Ectodermal cell (in vitro differentiated cells): ENCODE data around the gene PLD1.
"Not testable (repeated sequence)": the region's sequence is repeated elsewhere in the genome, so short reads cannot be mapped to it uniquely, and the experiment has no call there.

ENCODE experiments used
- H3K27ac ChIP-seq: 2 replicates; pipeline ENCODE4 v1.7.0; 2013; ENCODE audit warnings: mild to moderate bottlenecking, low read depth, low read length; ENCODE audit not compliant: insufficient read depth, poor library complexity, severe bottlenecking
- H3K27me3 ChIP-seq: 2 replicates; pipeline ENCODE4 v1.7.0; 2013; ENCODE audit warnings: mild to moderate bottlenecking, low read length; ENCODE audit not compliant: insufficient read depth, control insufficient read depth, poor library complexity, severe bottlenecking
- H3K36me3 ChIP-seq: one replicate; pipeline ENCODE4 v1.7.0; 2013; ENCODE audit warnings: low read length; ENCODE audit not compliant: control insufficient read depth, insufficient read depth
- H3K4me1 ChIP-seq: one replicate; pipeline ENCODE4 v1.7.0; 2013; ENCODE audit warnings: low read length; ENCODE audit not compliant: control insufficient read depth, insufficient read depth
- H3K4me3 ChIP-seq: 2 replicates; pipeline ENCODE4 v1.7.0; 2013; ENCODE audit warnings: low read depth, low read length, control low read depth; ENCODE audit not compliant: insufficient read depth
- H3K9me3 ChIP-seq: 2 replicates; pipeline ENCODE4 v1.7.0; 2013; ENCODE audit warnings: mild to moderate bottlenecking, low read length, moderate library complexity; ENCODE audit not compliant: control insufficient read depth
- WGBS, 2 experiments: methylation state at CpG; one replicate each; pipeline ENCODE4 v1.1.7; 2013; ENCODE audit warnings: missing lambda C conversion rate in 2 of 2; 5-methylcytosine and 5-hydroxymethylcytosine counted together

PLD1 gene

GRCh38 chr3:171700157-171700556 lies 110.1 kb downstream of the PLD1 start:
- Histone ChIP-seq H3K27me3 (no peaks in the 10 kb centered on the region), H3K4me1 (no peaks in the 10 kb centered on the region), H3K36me3 (no peaks in the 10 kb centered on the region), H3K4me3 (no peak overlapping the region), H3K27ac (no peak overlapping the region), H3K9me3 (no peaks in the 10 kb centered on the region)
- 93 to 94% methylated on average over 2 of the region's 2 CpGs for WGBS, 2 experiments

DNA sequence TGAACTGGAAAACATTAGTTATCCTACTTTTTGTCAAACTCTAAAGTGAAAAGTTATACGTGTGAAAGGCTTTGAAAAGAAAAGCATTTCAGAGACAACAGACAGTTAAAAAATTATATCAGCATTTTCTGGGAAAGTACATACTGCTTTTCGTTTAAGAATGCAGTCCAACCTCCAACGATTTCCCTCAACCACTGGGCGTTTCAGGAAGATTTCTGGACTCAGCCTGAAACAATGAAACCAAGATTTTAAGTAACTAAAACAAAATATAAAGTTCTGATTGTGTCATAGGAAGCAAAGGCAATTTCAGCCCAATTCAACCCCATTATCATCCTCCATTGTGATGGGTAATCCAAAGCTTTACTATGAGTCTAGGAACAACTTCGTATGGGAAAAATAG lies 110.7 kb downstream of the PLD1 start:
- WGBS, 2 experiments, result 92 to 93% methylated on average over 4 to 5 of the region's 5 CpGs
- Histone ChIP-seq H3K27ac (no peak overlapping the region), H3K4me3 (no peak overlapping the region)

DNA sequence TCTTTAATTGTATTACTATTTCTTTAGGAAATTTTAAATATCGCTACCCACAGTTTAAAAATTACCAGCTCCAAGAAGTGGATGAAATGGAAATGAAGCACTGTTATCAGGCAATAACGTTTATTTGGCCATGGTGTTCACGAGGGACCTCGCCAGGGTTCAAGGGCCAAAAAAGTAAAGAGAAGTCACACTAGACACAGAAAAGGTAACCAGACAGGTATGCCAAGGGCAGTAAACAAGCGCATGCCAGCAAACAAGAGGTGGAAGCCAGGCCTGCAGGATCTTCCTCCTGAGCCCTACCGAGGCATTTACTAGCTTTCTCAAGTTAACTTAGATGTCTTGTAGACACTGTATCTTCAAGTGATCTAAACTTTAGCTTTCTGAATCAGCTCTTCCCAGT lies 113.5 kb downstream of the PLD1 start:
- Histone ChIP-seq H3K4me3 (no peak overlapping the region), H3K27me3 (no peaks in the 10 kb centered on the region), H3K4me1 (no peaks in the 10 kb centered on the region), H3K9me3 (no peaks in the 10 kb centered on the region), H3K27ac (no peak overlapping the region), H3K36me3 (no peaks in the 10 kb centered on the region)
- WGBS, 2 experiments, result 93 to 96% methylated on average over 5 to 6 of the region's 6 CpGs

More for the DNA sequence above, 110.7 kb downstream of the PLD1 start:
- no peaks in the 10 kb centered on the region for H3K36me3 ChIP-seq
- H3K9me3 ChIP-seq, result no peaks in the 10 kb centered on the region
- H3K27me3 ChIP-seq, result no peaks in the 10 kb centered on the region
- H3K4me1 ChIP-seq, result no peaks in the 10 kb centered on the region

DNA sequence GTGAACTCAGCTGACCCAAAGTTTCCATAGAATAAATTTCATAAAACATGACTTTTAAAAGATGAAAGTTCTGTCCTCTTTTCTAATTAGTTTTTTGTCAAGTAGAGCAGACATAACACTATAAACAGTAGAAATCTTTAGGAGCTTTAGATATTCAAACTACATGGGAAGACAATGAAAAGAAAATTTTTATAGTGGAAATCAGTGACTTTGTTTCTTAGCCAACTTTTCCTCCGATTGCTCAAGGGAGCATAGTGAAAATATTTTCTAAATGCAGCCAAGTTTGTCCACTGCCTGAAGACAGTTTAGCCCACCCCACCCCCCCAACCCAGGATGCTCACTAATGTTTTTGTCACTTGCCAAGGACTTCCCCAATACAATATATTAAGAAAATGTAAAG lies 114.9 kb downstream of the PLD1 start:
- Histone ChIP-seq H3K4me3 (no peak overlapping the region), H3K36me3 (no peaks in the 10 kb centered on the region), H3K27ac (no peak overlapping the region), H3K4me1 (no peaks in the 10 kb centered on the region), H3K9me3 (no peaks in the 10 kb centered on the region), H3K27me3 (no peaks in the 10 kb centered on the region)
- WGBS, 2 experiments, result 70 to 83% methylated on average over 1 of the region's 1 CpG

GRCh38 chr3:171694888-171695287 lies 115.4 kb downstream of the PLD1 start:
- Histone ChIP-seq H3K36me3 (no peaks in the 10 kb centered on the region), H3K27ac (no peak overlapping the region), H3K4me3 (no peak overlapping the region), H3K27me3 (no peaks in the 10 kb centered on the region), H3K4me1 (no peaks in the 10 kb centered on the region), H3K9me3 (no peaks in the 10 kb centered on the region)
- WGBS, 2 experiments, result 100% methylated on average over 1 of the region's 1 CpG

DNA sequence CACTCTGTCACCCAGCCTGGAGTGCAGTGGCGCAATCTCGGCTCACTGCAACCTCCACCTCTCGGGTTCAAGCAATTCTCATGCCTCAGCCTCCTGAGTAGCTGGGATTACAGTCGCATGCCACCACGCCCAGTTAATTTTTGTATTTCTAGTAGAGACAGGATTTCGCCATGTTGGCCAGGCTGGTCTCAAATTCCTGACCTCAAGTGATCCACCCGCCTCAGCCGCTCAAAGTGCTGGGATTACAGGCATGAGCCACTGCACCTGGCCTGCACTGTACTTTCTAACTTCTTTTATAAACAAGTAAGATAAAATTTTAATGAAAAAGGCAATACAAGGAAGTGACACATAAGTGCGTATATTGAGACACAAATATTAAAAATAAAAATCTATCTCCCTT lies 117.7 kb downstream of the PLD1 start:
- not testable (repeated sequence) for H3K4me1 ChIP-seq, H3K4me3 ChIP-seq, H3K36me3 ChIP-seq, H3K9me3 ChIP-seq, H3K27ac ChIP-seq, H3K27me3 ChIP-seq
- WGBS, 2 experiments, result 85 to 89% methylated on average over 8 to 9 of the region's 9 CpGs

DNA sequence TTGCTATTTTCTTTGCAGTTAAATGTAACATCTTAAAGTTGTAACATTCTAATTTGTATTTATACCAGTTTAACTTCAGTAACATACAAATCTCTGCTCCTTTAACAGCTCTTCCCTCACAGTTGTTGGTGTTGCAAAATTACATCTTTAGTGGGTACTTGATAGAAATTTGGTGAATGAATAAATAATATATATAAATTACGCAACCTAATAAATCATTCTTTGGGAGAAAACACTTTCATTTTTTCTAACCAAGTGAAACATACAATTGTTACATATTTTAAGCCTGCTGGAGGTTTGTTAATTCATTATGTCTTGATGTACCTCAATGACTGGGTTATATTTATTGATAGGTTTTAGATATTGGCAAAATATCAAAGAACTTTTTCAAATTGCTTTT lies 118.8 kb downstream of the PLD1 start:
- Histone ChIP-seq H3K9me3 (no peaks in the 10 kb centered on the region), H3K36me3 (no peaks in the 10 kb centered on the region), H3K27me3 (no peaks in the 10 kb centered on the region), H3K4me3 (no peak overlapping the region), H3K4me1 (no peaks in the 10 kb centered on the region), H3K27ac (no peak overlapping the region)
- WGBS, 2 experiments, result no CpG with 5 or more reads among the region's 1 CpG

GRCh38 chr3:171690281-171690680 lies 120.0 kb downstream of the PLD1 start:
- no peak overlapping the region for H3K27ac ChIP-seq
- H3K36me3 ChIP-seq, result no peaks in the 10 kb centered on the region
- H3K9me3 ChIP-seq, result no peaks in the 10 kb centered on the region
- no peaks in the 10 kb centered on the region for H3K27me3 ChIP-seq
- no peak overlapping the region for H3K4me3 ChIP-seq
- H3K4me1 ChIP-seq, result no peaks in the 10 kb centered on the region

GRCh38 chr3:171688593-171688992 lies 121.7 kb downstream of the PLD1 start:
- Histone ChIP-seq H3K36me3 (no peaks in the 10 kb centered on the region), H3K4me3 (no peak overlapping the region), H3K27ac (no peak overlapping the region), H3K27me3 (no peaks in the 10 kb centered on the region), H3K9me3 (no peaks in the 10 kb centered on the region), H3K4me1 (no peaks in the 10 kb centered on the region)
- 89 to 92% methylated on average over 8 of the region's 8 CpGs for WGBS, 2 experiments

DNA sequence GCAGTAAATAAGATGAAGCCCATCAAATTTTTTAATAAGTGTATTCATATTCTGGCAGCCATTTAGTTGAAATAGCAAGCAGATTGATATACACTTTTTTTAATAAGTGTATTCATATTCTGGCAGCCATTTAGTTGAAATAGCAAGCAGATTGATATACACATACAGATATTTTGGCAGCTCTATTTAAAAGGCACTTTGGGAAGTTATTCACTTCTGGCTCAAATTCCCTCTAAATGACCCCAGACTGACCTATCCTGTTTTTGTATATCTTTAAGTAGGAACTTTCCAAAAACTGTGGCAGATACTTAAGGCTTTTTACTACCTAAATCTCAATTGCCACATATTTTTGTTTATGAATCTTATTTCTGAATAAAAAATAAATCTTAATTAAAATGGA lies 122.3 kb downstream of the PLD1 start:
- no peaks in the 10 kb centered on the region for H3K36me3 ChIP-seq
- no peaks in the 10 kb centered on the region for H3K4me1 ChIP-seq
- no peak overlapping the region for H3K4me3 ChIP-seq

GRCh38 chr3:171687581-171687980 lies 122.7 kb downstream of the PLD1 start:
- H3K27me3 ChIP-seq, result no peaks in the 10 kb centered on the region
- H3K36me3 ChIP-seq, result no peaks in the 10 kb centered on the region
- no peak overlapping the region for H3K4me3 ChIP-seq
- no peaks in the 10 kb centered on the region for H3K4me1 ChIP-seq
- H3K9me3 ChIP-seq, result no peaks in the 10 kb centered on the region
- H3K27ac ChIP-seq, result no peak overlapping the region

More for the DNA sequence above, 122.3 kb downstream of the PLD1 start:
- no peak overlapping the region for H3K27ac ChIP-seq
- no peaks in the 10 kb centered on the region for H3K9me3 ChIP-seq
- no peaks in the 10 kb centered on the region for H3K27me3 ChIP-seq
